Cardiac muscle cell (in vitro differentiated cells and primary cell): ENCODE data around the gene FEM1B. TPM values are rescaled to one million over a fixed set of nuclear protein-coding genes. Genes with fewer than 3 reads are reported as not detected.
A peak's percentile ranks its signal among the peaks of the same experiment; 100 is the strongest.

Source experiments
- DNase-seq, 2 donors: peaks; one replicate each; pipeline versions ENCODE4 v3.0.0 to v3.0.0-alpha.2; 2010 to 2017; ENCODE audit warnings: low read depth in 1 of 2, low spot score in 1 of 2
- H3K27ac ChIP-seq: fragments of 200-600 bp; sonication (generic); 2 replicates; pipeline ENCODE4 v1.5.1; 2016
- H3K27me3 ChIP-seq: fragments of 200-600 bp; sonication (generic); 2 replicates; pipeline ENCODE4 v1.6.0; 2016; ENCODE audit warnings: control low read depth
- H3K36me3 ChIP-seq: fragments of 200-600 bp; sonication (generic); 2 replicates; pipeline ENCODE4 v1.5.1; 2016; ENCODE audit warnings: control low read depth
- H3K4me1 ChIP-seq: fragments of 200-600 bp; sonication (generic); 2 replicates; pipeline ENCODE4 v1.8.1; 2017; ENCODE audit warnings: low read depth, mild to moderate bottlenecking, mixed run types
- H3K4me3 ChIP-seq: fragments of 200-600 bp; sonication (generic); 2 replicates; pipeline ENCODE4 v1.5.1; 2016; ENCODE audit warnings: mild to moderate bottlenecking
- H3K9me3 ChIP-seq: fragments of 200-600 bp; sonication (generic); 2 replicates; pipeline ENCODE4 v1.5.1; 2017; ENCODE audit warnings: low read depth, mild to moderate bottlenecking, control low read depth
- CTCF ChIP-seq: IDR thresholded peaks from 2 replicates; pipeline ENCODE4 v1.5.1; 2012; ENCODE audit warnings: low read depth, mild to moderate bottlenecking, low read length
- polyA plus RNA-seq: library from polyadenylated mRNA; unstranded; fragments of >200 nt; fragmentation: Nextera tagmentation; extraction: Ambion mirVana; gene quantifications from 2 replicates; pipeline ENCODE4 v1.2.1, GENCODE V29; 2016
- total RNA-seq: library from RNA; depleted of rRNA; stranded (reverse); fragments of >200 nt; gene quantifications from 2 replicates; pipeline ENCODE4 v1.2.3, GENCODE V29; 2016

FEM1B gene
- total and polyA plus RNA-seq, 2 experiments from 2014 or later = 23.0 to 59.7 TPM

- TF ChIP-seq CTCF = no peak
- H3K4me1 ChIP-seq = no peaks in the 10 kb centered on the region
- H3K36me3 ChIP-seq = no peaks in the 10 kb centered on the region
- H3K4me3 ChIP-seq = no peak overlapping the region
- no peak for DNase-seq
- no peak overlapping the region for H3K27ac ChIP-seq
- H3K9me3 ChIP-seq = no peaks in the 10 kb centered on the region
- H3K27me3 ChIP-seq = no peaks in the 10 kb centered on the region
Observed at GRCh38 chr15:68310804-68311463, 33.4 kb downstream of the FEM1B start.

- TF ChIP-seq CTCF = no peak
- Histone ChIP-seq H3K27ac (no peak overlapping the region), H3K36me3 (no peaks in the 10 kb centered on the region), H3K4me1 (no peaks in the 10 kb centered on the region), H3K4me3 (no peak overlapping the region), H3K9me3 (no peaks in the 10 kb centered on the region), H3K27me3 (no peaks in the 10 kb centered on the region)
- no peak for DNase-seq
Observed at GRCh38 chr15:68311464-68311835, 33.9 kb downstream of the FEM1B start.

GRCh38 chr15:68311859-68312557, 34.5 kb downstream of the FEM1B start:
- H3K36me3 ChIP-seq = no peaks in the 10 kb centered on the region
- no peak for DNase-seq
- H3K4me3 ChIP-seq = no peak overlapping the region
- H3K4me1 ChIP-seq = no peaks in the 10 kb centered on the region
- H3K27me3 ChIP-seq = no peaks in the 10 kb centered on the region
- no peaks in the 10 kb centered on the region for H3K9me3 ChIP-seq
- no peak for TF ChIP-seq CTCF
- H3K27ac ChIP-seq = no peak overlapping the region

GRCh38 chr15:68312701-68313204, 35.2 kb downstream of the FEM1B start:
- peak in 1 of 2 donors; percentile 32 for DNase-seq
- H3K4me1 ChIP-seq = no peaks in the 10 kb centered on the region
- H3K27ac ChIP-seq = no peak overlapping the region
- H3K27me3 ChIP-seq = no peaks in the 10 kb centered on the region
- H3K9me3 ChIP-seq = no peaks in the 10 kb centered on the region
- H3K4me3 ChIP-seq = no peak overlapping the region
- no peak for TF ChIP-seq CTCF
- no peaks in the 10 kb centered on the region for H3K36me3 ChIP-seq

GRCh38 chr15:68313501-68314410, 36.2 kb downstream of the FEM1B start:
- Histone ChIP-seq H3K9me3 (no peaks in the 10 kb centered on the region), H3K4me3 (no peak overlapping the region), H3K27ac (no peak overlapping the region), H3K27me3 (no peaks in the 10 kb centered on the region), H3K36me3 (no peaks in the 10 kb centered on the region), H3K4me1 (no peaks in the 10 kb centered on the region)
- no peak for TF ChIP-seq CTCF
- no peak for DNase-seq
